ENCODE measurements around the gene CDH11.

Gene CDH11

DNA sequence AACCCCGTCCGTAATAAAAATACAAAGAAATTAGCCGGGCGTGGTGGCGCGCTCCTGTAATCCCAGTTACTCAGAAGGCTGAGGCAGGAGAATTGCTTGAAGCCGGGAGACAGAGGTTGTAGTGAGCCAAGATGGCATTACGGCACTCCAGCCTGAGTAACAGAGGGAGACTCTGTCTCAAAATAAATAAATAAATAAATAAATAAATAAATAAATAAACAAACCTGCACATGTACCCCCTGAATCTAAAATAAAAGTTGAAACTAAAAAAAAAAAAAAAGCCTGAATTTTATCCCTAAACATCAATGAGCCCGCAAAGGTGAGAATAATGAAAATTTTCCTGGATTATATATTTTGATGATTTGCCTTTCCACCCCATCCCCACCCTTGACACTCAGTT, 124.7 kb downstream of the CDH11 start:
- H3K27me3 ChIP-seq (replicated peaks; ENCODE audit: control insufficient read depth, insufficient read depth, low read length), result no peaks in the 10 kb centered on the region
- no peak for TF ChIP-seq CTCF (IDR thresholded peaks at IDR 0.05; ENCODE audit: insufficient read depth, low read length, poor library complexity, severe bottlenecking)
- DNase-seq (ENCODE audit: extremely low read depth, insufficient read length), result no peak
- H3K36me3 ChIP-seq (ENCODE audit: control insufficient read depth, insufficient read depth, low read length), result no peaks in the 10 kb centered on the region
- H3K4me3 ChIP-seq (replicated peaks; ENCODE audit: low read depth, low read length), result no peak overlapping the region

DNA sequence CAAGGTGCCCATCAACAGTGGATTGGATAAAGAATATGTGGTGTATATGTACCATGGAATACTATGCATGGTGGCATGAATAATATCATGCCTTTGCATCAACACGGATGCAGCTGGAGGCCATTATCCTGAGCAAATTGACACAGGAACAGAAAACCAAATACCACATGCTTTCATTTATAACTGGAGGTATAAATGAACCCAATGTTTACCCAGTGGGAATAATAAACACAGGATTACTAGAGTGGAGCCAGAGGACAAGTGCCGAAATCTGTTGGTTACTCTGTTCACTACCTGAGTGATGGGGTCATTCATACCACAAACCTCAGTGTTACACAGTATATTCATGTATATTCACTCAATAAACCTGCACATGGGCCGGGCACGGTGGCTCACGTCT, 125.2 kb downstream of the CDH11 start:
- H3K36me3 ChIP-seq (ENCODE audit: control insufficient read depth, insufficient read depth, low read length), result no peaks in the 10 kb centered on the region
- no peak for DNase-seq (ENCODE audit: extremely low read depth, insufficient read length)

GRCh38 chr16:64993464-64993863, 128.4 kb downstream of the CDH11 start:
- Histone ChIP-seq H3K36me3 (ENCODE audit: control insufficient read depth, insufficient read depth, low read length) (no peaks in the 10 kb centered on the region), H3K4me3 (replicated peaks; ENCODE audit: low read depth, low read length) (no peak overlapping the region), H3K27me3 (replicated peaks; ENCODE audit: control insufficient read depth, insufficient read depth, low read length) (no peaks in the 10 kb centered on the region)
- DNase-seq (ENCODE audit: extremely low read depth, insufficient read length), result no peak
- TF ChIP-seq CTCF (IDR thresholded peaks at IDR 0.05; ENCODE audit: insufficient read depth, low read length, poor library complexity, severe bottlenecking), result no peak

More for the DNA sequence above, 125.2 kb downstream of the CDH11 start:
- no peak for TF ChIP-seq CTCF (IDR thresholded peaks at IDR 0.05; ENCODE audit: insufficient read depth, low read length, poor library complexity, severe bottlenecking)
- no peaks in the 10 kb centered on the region for H3K27me3 ChIP-seq (replicated peaks; ENCODE audit: control insufficient read depth, insufficient read depth, low read length)
- H3K4me3 ChIP-seq (replicated peaks; ENCODE audit: low read depth, low read length), result no peak overlapping the region

GRCh38 chr16:64991001-64991400, 130.9 kb downstream of the CDH11 start:
- DNase-seq (ENCODE audit: extremely low read depth, insufficient read length), result no peak
- no peaks in the 10 kb centered on the region for H3K27me3 ChIP-seq (replicated peaks; ENCODE audit: control insufficient read depth, insufficient read depth, low read length)
- no peaks in the 10 kb centered on the region for H3K36me3 ChIP-seq (ENCODE audit: control insufficient read depth, insufficient read depth, low read length)
- TF ChIP-seq CTCF (IDR thresholded peaks at IDR 0.05; ENCODE audit: insufficient read depth, low read length, poor library complexity, severe bottlenecking), result no peak
- no peak overlapping the region for H3K4me3 ChIP-seq (replicated peaks; ENCODE audit: low read depth, low read length)

DNA sequence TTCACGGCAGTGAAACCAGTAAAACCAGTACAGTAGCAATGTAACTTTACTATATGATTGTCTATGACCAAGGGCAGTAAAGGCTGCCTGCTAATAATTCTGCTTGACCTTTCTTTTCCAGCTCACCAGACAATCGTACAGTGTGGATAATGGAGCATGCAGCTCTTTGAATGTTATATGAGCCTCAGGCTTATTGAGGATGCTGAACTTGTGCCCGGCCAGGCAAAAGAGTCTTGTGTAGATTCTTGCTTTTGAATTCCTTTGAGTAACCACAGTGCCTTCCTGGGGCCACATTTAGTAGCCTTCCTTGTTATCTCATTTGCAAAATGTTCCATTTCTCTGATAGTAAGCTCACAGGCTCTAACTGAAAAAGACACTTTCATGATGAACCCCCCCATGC, 131.8 kb downstream of the CDH11 start:
- Histone ChIP-seq H3K27me3 (replicated peaks; ENCODE audit: control insufficient read depth, insufficient read depth, low read length) (no peaks in the 10 kb centered on the region), H3K4me3 (replicated peaks; ENCODE audit: low read depth, low read length) (no peak overlapping the region), H3K36me3 (ENCODE audit: control insufficient read depth, insufficient read depth, low read length) (no peaks in the 10 kb centered on the region)
- no peak for TF ChIP-seq CTCF (IDR thresholded peaks at IDR 0.05; ENCODE audit: insufficient read depth, low read length, poor library complexity, severe bottlenecking)
- no peak for DNase-seq (ENCODE audit: extremely low read depth, insufficient read length)

DNA sequence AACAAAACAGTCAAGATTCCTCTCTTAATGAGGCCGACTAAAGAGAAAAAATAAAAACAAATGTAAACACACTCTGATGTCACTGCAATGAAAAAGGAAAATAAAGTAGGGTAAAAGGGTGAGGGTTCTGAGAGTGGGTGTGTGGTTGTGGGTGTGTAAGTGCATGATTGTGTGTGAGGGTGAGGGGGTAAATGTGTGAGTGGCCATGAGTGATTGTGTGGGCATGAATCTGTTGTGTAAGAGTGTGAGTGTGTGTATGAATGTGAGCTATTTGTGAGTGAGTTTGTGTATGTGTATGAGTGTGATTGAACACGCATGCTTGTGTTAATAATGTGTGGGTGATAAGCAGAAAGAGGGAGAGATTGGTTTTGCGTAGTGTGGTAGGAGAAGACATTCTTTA, 132.8 kb downstream of the CDH11 start:
- Histone ChIP-seq H3K4me3 (replicated peaks; ENCODE audit: low read depth, low read length) (no peak overlapping the region), H3K27me3 (replicated peaks; ENCODE audit: control insufficient read depth, insufficient read depth, low read length) (no peaks in the 10 kb centered on the region), H3K36me3 (ENCODE audit: control insufficient read depth, insufficient read depth, low read length) (no peaks in the 10 kb centered on the region)
- no peak for TF ChIP-seq CTCF (IDR thresholded peaks at IDR 0.05; ENCODE audit: insufficient read depth, low read length, poor library complexity, severe bottlenecking)
- no peak for DNase-seq (ENCODE audit: extremely low read depth, insufficient read length)

All from GM06990 (cell line).